Measurements from ENCODE around the gene HUS1B. TPM values are rescaled to one million over a fixed set of nuclear protein-coding genes. Genes with fewer than 3 reads are reported as not detected.

Gene HUS1B
- total RNA-seq, 1 experiment from 2014 or later: 1.1 TPM

DNA sequence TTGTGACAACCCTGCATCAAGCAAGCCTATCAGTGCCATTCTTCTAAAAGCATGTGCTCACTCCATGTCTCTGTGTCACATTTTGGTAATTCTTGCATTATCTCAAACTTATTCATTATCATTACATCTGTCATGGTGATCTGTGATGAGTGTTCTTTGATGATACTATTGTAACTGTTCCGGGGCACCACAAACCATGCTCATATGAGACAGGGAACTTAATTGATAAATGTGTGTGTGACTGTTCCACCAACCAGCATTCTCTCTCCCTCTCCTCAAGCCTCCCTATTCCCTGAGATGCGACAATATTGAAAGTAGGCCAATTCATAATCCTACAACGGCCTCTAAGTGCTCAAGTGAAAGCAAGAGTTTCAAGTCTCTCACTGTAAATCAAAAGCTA lies 4.0 kb downstream of the HUS1B start:
- H3K27ac Mint-ChIP-seq: peak overlapping the region; percentile 2; the same call in 1 of the 2 replicates
- POLR2A ChIA-PET: no interaction called here
- CTCF ChIA-PET: interaction anchor here (1.9 kb wide), 1 partner anchor 69 kb away, joined by 6 read pairs; no protein-coding TSS in a partner anchor

GRCh38 chr6:650098-650497 lies 6.8 kb downstream of the HUS1B start:
- Mint-ChIP-seq H3K36me3 (peaks cover 10% of the 10 kb centered on the region), H3K27me3 (ENCODE audit: low read depth) (no peaks in the 10 kb centered on the region), H3K4me1 (peaks cover 41% of the 10 kb centered on the region), H3K9me3 (peaks cover 5% of the 10 kb centered on the region), H3K4me3 (no peak overlapping the region), H3K27ac (no peak overlapping the region)
- DNase-seq (ENCODE audit: low spot score) (no peak), ATAC-seq (peak; percentile 65)
- ChIA-PET CTCF (interaction anchor here (0.6 to 2.1 kb wide), 3 partner anchors 10 to 57 kb away, joined by 3 to 5 read pairs (median 3); no protein-coding TSS in a partner anchor), POLR2A (no interaction called here)
- no peak for TF ChIP-seq ZNF396 (CRISPR knock-in tag; IDR thresholded peaks at IDR 0.05; ENCODE audit: borderline replicate concordance)
- TF ChIP-seq TP53 (CRISPR knock-in tag; IDR thresholded peaks at IDR 0.05): no peak
- TF ChIP-seq ZNF121 (CRISPR knock-in tag; IDR thresholded peaks at IDR 0.05): no peak
- no peak for TF ChIP-seq ETV6 (CRISPR knock-in tag; IDR thresholded peaks at IDR 0.05)
- TF ChIP-seq GRHL2 (CRISPR knock-in tag; IDR thresholded peaks at IDR 0.05; ENCODE audit: insufficient replicate concordance, severe bottlenecking): no peak
- TF ChIP-seq TEAD1 (CRISPR knock-in tag; IDR thresholded peaks at IDR 0.05): no peak
- no peak for TF ChIP-seq MAX (CRISPR knock-in tag; IDR thresholded peaks at IDR 0.05)

More for the DNA sequence above, 4.0 kb downstream of the HUS1B start:
- H3K4me3 Mint-ChIP-seq: no peak overlapping the region
- ATAC-seq: no peak
- H3K4me1 Mint-ChIP-seq: peaks cover 48% of the 10 kb centered on the region
- H3K36me3 Mint-ChIP-seq: peaks cover 10% of the 10 kb centered on the region
- TF ChIP-seq, protein P1, sequence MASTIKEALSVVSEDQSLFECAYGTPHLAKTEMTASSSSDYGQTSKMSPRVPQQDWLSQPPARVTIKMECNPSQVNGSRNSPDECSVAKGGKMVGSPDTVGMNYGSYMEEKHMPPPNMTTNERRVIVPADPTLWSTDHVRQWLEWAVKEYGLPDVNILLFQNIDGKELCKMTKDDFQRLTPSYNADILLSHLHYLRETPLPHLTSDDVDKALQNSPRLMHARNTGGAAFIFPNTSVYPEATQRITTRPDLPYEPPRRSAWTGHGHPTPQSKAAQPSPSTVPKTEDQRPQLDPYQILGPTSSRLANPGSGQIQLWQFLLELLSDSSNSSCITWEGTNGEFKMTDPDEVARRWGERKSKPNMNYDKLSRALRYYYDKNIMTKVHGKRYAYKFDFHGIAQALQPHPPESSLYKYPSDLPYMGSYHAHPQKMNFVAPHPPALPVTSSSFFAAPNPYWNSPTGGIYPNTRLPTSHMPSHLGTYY (CRISPR knock-in tag; IDR thresholded peaks at IDR 0.05): no peak
- no peak for TF ChIP-seq EMX1 (CRISPR knock-in tag; IDR thresholded peaks at IDR 0.05)
- no peak for TF ChIP-seq MXD4 (CRISPR knock-in tag; IDR thresholded peaks at IDR 0.05; ENCODE audit: borderline replicate concordance)
- TF ChIP-seq ZNF263 (CRISPR knock-in tag; IDR thresholded peaks at IDR 0.05; ENCODE audit: low read depth): no peak
- TF ChIP-seq E2F4 (CRISPR knock-in tag; IDR thresholded peaks at IDR 0.05; ENCODE audit: borderline replicate concordance, low read depth): no peak
- TF ChIP-seq CBFB (CRISPR knock-in tag; IDR thresholded peaks at IDR 0.05; ENCODE audit: low read depth): no peak
- TF ChIP-seq, protein P2, sequence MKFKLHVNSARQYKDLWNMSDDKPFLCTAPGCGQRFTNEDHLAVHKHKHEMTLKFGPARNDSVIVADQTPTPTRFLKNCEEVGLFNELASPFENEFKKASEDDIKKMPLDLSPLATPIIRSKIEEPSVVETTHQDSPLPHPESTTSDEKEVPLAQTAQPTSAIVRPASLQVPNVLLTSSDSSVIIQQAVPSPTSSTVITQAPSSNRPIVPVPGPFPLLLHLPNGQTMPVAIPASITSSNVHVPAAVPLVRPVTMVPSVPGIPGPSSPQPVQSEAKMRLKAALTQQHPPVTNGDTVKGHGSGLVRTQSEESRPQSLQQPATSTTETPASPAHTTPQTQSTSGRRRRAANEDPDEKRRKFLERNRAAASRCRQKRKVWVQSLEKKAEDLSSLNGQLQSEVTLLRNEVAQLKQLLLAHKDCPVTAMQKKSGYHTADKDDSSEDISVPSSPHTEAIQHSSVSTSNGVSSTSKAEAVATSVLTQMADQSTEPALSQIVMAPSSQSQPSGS (CRISPR knock-in tag; IDR thresholded peaks at IDR 0.05; ENCODE audit: borderline replicate concordance, low read depth): no peak
- no peak for TF ChIP-seq ATF3 (CRISPR knock-in tag; conservative IDR thresholded peaks at IDR 0.05)
- no peak for TF ChIP-seq NFYB (CRISPR knock-in tag; conservative IDR thresholded peaks at IDR 0.05; ENCODE audit: low read depth)
- no peak for TF ChIP-seq ELF4 (CRISPR knock-in tag; IDR thresholded peaks at IDR 0.05; ENCODE audit: low read depth)
- no peak for TF ChIP-seq RORB (CRISPR knock-in tag; IDR thresholded peaks at IDR 0.05)
- TF ChIP-seq PRRX2 (CRISPR knock-in tag; IDR thresholded peaks at IDR 0.05): no peak
- no peak for TF ChIP-seq IRF2 (CRISPR knock-in tag; IDR thresholded peaks at IDR 0.05; ENCODE audit: borderline replicate concordance, low read depth)
- TF ChIP-seq MYBL2 (CRISPR knock-in tag; IDR thresholded peaks at IDR 0.05): no peak
- TF ChIP-seq NR1H2 (CRISPR knock-in tag; IDR thresholded peaks at IDR 0.05): no peak
- TF ChIP-seq KAT7 (CRISPR knock-in tag; IDR thresholded peaks at IDR 0.05; ENCODE audit: borderline replicate concordance): no peak
- TF ChIP-seq, protein P3, sequence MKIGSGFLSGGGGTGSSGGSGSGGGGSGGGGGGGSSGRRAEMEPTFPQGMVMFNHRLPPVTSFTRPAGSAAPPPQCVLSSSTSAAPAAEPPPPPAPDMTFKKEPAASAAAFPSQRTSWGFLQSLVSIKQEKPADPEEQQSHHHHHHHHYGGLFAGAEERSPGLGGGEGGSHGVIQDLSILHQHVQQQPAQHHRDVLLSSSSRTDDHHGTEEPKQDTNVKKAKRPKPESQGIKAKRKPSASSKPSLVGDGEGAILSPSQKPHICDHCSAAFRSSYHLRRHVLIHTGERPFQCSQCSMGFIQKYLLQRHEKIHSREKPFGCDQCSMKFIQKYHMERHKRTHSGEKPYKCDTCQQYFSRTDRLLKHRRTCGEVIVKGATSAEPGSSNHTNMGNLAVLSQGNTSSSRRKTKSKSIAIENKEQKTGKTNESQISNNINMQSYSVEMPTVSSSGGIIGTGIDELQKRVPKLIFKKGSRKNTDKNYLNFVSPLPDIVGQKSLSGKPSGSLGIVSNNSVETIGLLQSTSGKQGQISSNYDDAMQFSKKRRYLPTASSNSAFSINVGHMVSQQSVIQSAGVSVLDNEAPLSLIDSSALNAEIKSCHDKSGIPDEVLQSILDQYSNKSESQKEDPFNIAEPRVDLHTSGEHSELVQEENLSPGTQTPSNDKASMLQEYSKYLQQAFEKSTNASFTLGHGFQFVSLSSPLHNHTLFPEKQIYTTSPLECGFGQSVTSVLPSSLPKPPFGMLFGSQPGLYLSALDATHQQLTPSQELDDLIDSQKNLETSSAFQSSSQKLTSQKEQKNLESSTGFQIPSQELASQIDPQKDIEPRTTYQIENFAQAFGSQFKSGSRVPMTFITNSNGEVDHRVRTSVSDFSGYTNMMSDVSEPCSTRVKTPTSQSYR (CRISPR knock-in tag; IDR thresholded peaks at IDR 0.05): no peak
- no peak for TF ChIP-seq ESRRA (CRISPR knock-in tag; IDR thresholded peaks at IDR 0.05; ENCODE audit: borderline replicate concordance)
- no peak for TF ChIP-seq JAZF1 (CRISPR knock-in tag; IDR thresholded peaks at IDR 0.05)
- H3K27me3 Mint-ChIP-seq (ENCODE audit: low read depth): no peaks in the 10 kb centered on the region
- no peak for DNase-seq (ENCODE audit: low spot score)
- peaks cover 5% of the 10 kb centered on the region for H3K9me3 Mint-ChIP-seq
